Psoas muscle (tissue), 8 donors: ENCODE data around the gene MATN3. TPM values are rescaled to one million over a fixed set of nuclear protein-coding genes. Genes with fewer than 3 reads are reported as not detected.

ENCODE experiments used
- ATAC-seq, 4 donors: fragments of 200-7000 bp; cut with Tn5 transposase; one replicate each; pipeline ENCODE4 v1.9.1; 2020; ENCODE audit warnings: moderate library complexity in 3 of 4, mild to moderate bottlenecking in 2 of 4
- DNase-seq, 2 donors: peaks; one replicate each; pipeline ENCODE4 v3.0.0-alpha.2; 2020
- H3K27ac ChIP-seq: fragments of 200-600 bp; one replicate; pipeline ENCODE4 v1.8.0; 2022
- H3K27me3 ChIP-seq, 3 donors: fragments of 200-600 bp in 1 of 3; one replicate each; pipeline versions ENCODE4 v1.6.1 to v1.8.0; 2013 to 2022; ENCODE audit warnings: low read length in 2 of 3, mild to moderate bottlenecking in 2 of 3, moderate library complexity in 1 of 3; ENCODE audit not compliant: insufficient read depth in 3 of 3
- H3K36me3 ChIP-seq, 2 donors: fragments of 200-600 bp in 1 of 2; one replicate each; pipeline versions ENCODE4 v1.6.1 to v1.8.0; 2013 to 2022; ENCODE audit warnings: low read depth in 1 of 2, mild to moderate bottlenecking in 1 of 2, moderate library complexity in 1 of 2; ENCODE audit not compliant: insufficient read depth in 1 of 2
- H3K4me1 ChIP-seq: fragments of 200-600 bp; one replicate; pipeline ENCODE4 v1.8.0; 2022
- H3K4me3 ChIP-seq: fragments of 200-600 bp; one replicate; pipeline ENCODE4 v1.8.0; 2022; ENCODE audit warnings: mild to moderate bottlenecking
- H3K9me3 ChIP-seq: fragments of 200-600 bp; one replicate; pipeline ENCODE4 v1.8.0; 2022
- CTCF ChIP-seq: fragments of 200-600 bp; IDR thresholded peaks from one replicate; pipeline ENCODE4 v1.8.0; 2022; ENCODE audit warnings: antibody characterized with exemption
- WGBS, 3 donors: extraction: QIAGEN DNeasy Blood & Tissue Kit; methylation state at CpG; one replicate each; pipeline versions ENCODE4 v1.1.6 to v1.1.7; 2013; 5-methylcytosine and 5-hydroxymethylcytosine counted together
- intact Hi-C, 2 donors: fragments of 100-400 bp; cut with DNase I; formaldehyde crosslinking; loops; one replicate each; pipeline versions ENCODE4 v1.11.0 to v1.14.2; 2022
- polyA plus RNA-seq, 3 donors: library from polyadenylated mRNA; stranded (reverse); fragments of 200-250 nt; gene quantifications; one replicate each; pipeline ENCODE4 v1.2.3, GENCODE V29; 2013
- total RNA-seq, 4 donors: library from RNA; stranded (reverse); fragmentation: NEBNext Ultra II Directional in 2 of 4; extraction: Animal tissue kit (Norgen Biotek cat#: 25700) in 2 of 4; gene quantifications; one replicate each; pipeline versions ENCODE4 v1.2.1 to v1.2.4, GENCODE V29; 2021 to 2023
- donor health status: healthy with polysubstance abuse.
- donor health status: DM: no; HTN: no; CAD: no; lungs with moderate emphysema.
- donor health status: Bipolar disorder and iron deficiency.
- donor health status: healthy.
- donor health status: DM: yes; HTN: yes; CAD: no.
- donor health status: DM: no; HTN: no; CAD: no.
- donor health status: DM: no; HTN: no; CAD: no.
- donor health status: DM: yes; HTN: yes; CAD: no.

The MATN3 gene
- total and polyA plus RNA-seq, 7 donors = 0.15 to 0.78 (median 0.25) TPM; not detected in 2

DNA sequence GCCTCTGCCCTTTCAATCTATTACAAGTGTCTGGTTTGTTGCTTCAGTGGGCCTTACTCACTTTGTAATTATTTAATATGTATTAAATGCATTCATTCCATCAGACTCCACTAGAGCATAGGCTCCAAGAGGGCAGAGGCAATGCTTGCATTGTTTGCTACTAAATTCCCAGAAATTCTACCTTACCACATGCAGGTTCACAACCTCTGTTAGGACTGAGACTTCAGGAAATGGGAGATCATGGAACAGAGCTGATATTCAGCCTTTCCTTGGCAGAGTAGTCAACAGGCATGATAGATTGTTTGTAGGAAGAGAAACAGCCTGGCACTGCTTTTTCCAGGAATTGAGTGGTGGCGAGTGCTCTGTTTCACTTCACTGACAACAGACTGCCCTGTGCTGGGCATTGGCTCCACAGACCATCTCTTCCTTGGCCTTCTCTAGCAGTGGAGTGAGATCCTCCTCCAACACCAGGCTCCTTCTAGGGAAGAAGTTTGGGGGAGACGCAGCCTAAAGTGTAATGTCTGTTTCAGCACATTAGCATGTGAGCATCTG is 6.2 kb upstream of the MATN3 start:
- H3K36me3 ChIP-seq = no peaks in the 10 kb centered on the region
- TF ChIP-seq CTCF = no peak
- no peak overlapping the region for H3K27ac ChIP-seq
- intact Hi-C loops = no loop called here
- H3K4me3 ChIP-seq = no peak overlapping the region
- H3K27me3 ChIP-seq = no peaks in the 10 kb centered on the region
- H3K9me3 ChIP-seq = no peaks in the 10 kb centered on the region
- ATAC-seq (no peak), DNase-seq (no peak)
- 74 to 89% (median 78%) methylated on average over 2 of the region's 2 CpGs for WGBS, 3 donors
- H3K4me1 ChIP-seq = no peaks in the 10 kb centered on the region

GRCh38 chr2:20016346-20016745 is 3.9 kb upstream of the MATN3 start:
- ATAC-seq = no peak
- peaks cover 3% of the 10 kb centered on the region for H3K4me1 ChIP-seq
- H3K27me3 ChIP-seq = peaks cover 0 to 11% (median 4%) of the 10 kb centered on the region in 3 donors

DNA sequence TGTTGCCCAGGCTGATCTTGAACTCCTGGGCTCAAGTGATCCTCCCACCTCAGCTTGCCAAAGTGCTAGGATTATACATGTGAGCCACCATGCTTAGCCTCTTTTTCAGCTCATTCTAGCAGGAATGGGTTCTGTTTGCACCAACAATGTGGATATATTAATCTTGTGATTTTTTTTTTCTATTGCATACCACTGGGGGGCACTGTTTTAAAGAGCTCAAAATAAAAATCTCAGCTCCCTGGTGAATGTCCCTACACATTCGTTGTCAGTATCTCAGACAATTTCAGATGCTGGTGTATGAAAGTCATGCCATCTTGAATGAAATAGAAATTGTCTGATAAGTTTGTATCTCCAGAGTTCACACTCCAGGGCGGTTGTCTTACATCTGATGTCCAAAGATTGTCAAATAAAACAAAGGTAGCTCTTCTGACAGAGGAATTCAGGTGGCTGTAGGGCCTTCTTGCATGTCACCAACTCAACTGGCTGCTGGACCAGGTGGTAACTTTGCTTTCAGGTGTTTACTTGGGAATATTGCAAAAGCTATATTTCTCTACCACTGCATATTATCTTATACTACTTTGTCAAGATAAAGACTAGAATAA is 3.1 kb upstream of the MATN3 start:
- no peak overlapping the region for H3K27ac ChIP-seq
- ATAC-seq (peak in 2 of 4 donors; percentile 62 to 75), DNase-seq (no peak)
- intact Hi-C loops = loop anchor here (1.0 to 2.0 kb wide), 2 partner anchors 83 to 85 kb away; no protein-coding TSS in a partner anchor
- H3K27me3 ChIP-seq = peaks cover 0 to 14% (median 4%) of the 10 kb centered on the region in 3 donors
- H3K36me3 ChIP-seq = no peaks in the 10 kb centered on the region
- no peaks in the 10 kb centered on the region for H3K9me3 ChIP-seq
- no peak overlapping the region for H3K4me3 ChIP-seq
- H3K4me1 ChIP-seq = peaks cover 3% of the 10 kb centered on the region
- TF ChIP-seq CTCF = peak; percentile 56
- WGBS, 3 donors = 14 to 20% (median 16%) methylated on average over 2 of the region's 2 CpGs

More at GRCh38 chr2:20016346-20016745, 3.9 kb upstream of the MATN3 start:
- intact Hi-C loops = no loop called here
- Histone ChIP-seq H3K9me3 (no peaks in the 10 kb centered on the region), H3K4me3 (no peak overlapping the region), H3K36me3 (no peaks in the 10 kb centered on the region), H3K27ac (no peak overlapping the region)
- no peak for TF ChIP-seq CTCF
- no peak for DNase-seq

GRCh38 chr2:20013126-20013849 is 820 bp upstream of the MATN3 start:
- H3K4me3 ChIP-seq = peak overlapping the region; percentile 64
- intact Hi-C loops = no loop called here
- H3K27ac ChIP-seq = peak overlapping the region; percentile 36
- ATAC-seq = peak in 2 of 4 donors; percentile 44 to 48
- H3K36me3 ChIP-seq = no peaks in the 10 kb centered on the region
- TF ChIP-seq CTCF = no peak
- H3K27me3 ChIP-seq = peaks cover 0 to 24% (median 7%) of the 10 kb centered on the region in 3 donors
- H3K4me1 ChIP-seq = peaks cover 3% of the 10 kb centered on the region
- WGBS, 3 donors = 47 to 62% (median 56%) methylated on average over 15 of the region's 15 CpGs
- no peak for DNase-seq
- no peaks in the 10 kb centered on the region for H3K9me3 ChIP-seq
